ENCODE data around the gene TTC21B.
"Not testable (repeated sequence)": the region's sequence is repeated elsewhere in the genome, so short reads cannot be mapped to it uniquely, and the experiment has no call there.

TTC21B gene

GRCh38 chr2:165953655-165954606, at the start of gene TTC21B:
TSS of gene TTC21B (minus strand) at chr2:165953776. CDS start at chr2:165953705, 71 bp downstream.
- DNase-seq = peak; percentile 98

- DNase-seq = no peak
These were observed 46.8 kb upstream of the TTC21B start for GRCh38 chr2:166000401-166000800.

DNA sequence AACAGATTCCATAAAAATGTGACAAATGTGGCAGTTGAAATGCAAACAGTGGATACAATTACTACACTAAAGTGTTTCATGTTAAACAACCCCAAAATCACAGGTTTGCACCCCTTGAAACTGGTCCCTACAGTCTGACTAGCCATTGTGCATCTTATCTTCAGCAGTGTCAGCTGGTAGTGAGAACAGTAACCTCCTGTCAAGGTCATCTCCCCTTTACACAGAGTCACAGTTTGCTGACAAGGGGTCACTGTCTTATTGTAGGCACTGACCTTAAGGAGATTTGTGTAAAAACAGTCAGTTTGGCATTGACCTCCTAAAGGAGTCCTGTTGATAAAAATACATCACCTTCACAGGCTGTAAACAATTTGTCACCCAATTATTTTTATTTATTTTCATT, 37.3 kb upstream of the TTC21B start:
- no peak for DNase-seq

DNA sequence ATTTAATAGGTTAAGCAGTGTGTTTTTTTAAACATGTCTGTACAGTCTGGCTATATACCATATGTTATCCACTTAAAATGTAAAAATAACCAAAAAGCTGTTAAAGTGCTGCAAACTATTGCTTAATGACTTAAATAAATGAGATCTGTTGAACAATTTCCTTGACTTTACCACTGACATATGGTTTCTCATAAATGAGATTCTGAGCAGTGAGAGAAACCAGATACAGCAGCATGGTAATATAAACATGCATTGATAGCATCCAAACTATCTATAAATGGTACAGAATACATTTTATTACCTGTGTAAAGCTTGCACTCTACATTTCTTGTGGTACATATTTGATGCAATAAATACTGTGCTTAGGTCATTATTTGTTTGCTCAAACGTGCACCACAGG, 36.3 kb upstream of the TTC21B start:
- DNase-seq = peak; percentile 20

DNA sequence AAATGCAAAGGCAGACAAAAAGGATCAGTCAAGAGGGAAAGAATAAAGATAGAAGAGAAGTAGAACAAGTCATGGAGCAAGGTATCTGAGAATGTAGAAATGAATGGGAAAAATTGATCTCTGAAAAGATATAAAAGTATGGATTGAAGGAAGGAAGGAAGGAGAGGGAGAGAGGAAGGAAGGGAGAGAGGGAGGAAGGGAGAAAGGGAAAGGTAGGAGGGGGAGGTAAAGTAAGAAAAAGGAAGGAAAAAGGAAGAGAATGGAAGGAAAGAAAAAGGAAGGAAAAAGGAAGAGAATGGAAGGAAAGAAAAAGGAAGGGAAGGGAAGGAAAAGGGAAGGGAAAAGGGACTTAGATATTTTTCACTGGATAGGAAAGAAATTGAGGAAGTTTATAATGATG, 31.5 kb upstream of the TTC21B start:
- no peak for DNase-seq

DNA sequence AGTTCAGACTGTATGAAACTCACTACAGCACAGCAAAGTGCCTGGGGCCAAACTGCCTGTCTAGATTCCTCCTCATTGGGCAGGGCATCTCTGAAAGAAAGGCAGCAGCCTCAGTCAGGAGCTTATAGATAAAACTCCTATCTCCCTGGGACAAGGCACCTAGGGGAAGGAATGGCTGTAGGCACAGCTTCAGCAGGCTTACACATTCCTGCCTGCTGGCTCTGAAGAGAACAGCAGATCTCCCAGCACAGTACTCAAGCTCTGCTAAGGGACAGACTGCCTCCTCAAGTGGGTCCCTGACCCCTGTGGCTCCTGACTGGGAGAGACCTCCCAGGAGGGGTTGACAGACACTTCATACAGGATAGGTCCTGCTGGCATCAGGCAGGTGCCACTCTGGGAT, 18.6 kb upstream of the TTC21B start:
- DNase-seq = not testable (repeated sequence)

GRCh38 chr2:165970663-165971062, 17.1 kb upstream of the TTC21B start:
- DNase-seq = no peak

DNA sequence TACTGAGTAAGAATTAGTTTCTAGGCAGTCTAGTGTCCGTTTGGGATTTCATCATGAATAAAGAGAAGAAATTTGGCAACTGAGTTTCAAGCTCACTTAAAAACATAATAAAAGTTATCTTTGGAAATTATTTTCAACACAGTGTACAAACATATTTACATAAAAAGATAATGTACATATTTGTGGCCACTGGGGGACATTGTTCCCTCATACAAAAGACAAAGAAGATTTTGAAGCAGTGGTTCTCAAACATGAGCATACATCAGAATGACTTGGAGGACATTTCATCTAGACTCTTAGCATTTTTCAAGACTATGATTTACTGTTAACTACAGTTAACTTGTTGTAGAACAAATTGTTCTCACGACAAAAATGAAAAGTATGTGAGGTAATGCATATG, 15.7 kb upstream of the TTC21B start:
- DNase-seq = no peak

DNA sequence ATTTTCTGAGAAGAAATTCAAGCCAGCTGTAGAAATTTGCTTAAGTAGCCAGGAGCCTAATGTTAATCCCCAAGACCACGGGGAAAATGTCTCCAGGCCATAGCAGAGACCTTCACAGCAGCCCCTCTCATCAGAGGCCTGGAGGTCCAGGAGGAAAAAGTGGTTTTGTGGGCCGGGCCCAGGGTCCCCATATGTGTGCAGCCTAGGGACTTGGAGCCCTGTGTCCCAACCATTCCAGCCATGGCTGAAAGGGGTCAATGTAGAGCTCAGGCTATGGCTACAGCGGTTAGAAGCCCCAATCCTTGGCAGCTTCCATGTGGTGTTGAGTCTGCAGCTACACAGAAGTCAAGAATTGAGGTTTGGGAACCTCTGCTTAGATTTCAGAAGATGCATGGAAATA, 14.2 kb upstream of the TTC21B start:
- no peak for DNase-seq

DNA sequence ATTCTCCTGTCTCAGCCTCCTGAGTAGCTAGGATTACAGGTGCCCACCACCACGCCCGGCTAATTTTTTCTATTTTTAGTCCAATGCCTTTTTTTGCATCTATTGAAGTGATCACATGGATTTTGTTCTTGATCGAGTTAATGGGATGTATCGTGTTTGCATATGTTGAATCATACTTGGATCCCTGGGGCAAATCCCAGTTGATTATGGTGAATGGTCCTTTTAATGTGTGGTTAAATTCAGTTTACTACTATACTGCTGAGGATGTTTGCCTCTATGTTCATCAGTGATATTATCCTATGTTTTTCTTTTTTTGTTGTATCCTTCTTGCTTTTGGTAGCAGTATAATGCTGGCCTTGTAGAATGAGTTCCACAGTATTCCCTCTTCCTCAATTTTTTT, 8.2 kb upstream of the TTC21B start:
- DNase-seq = no peak

DNA sequence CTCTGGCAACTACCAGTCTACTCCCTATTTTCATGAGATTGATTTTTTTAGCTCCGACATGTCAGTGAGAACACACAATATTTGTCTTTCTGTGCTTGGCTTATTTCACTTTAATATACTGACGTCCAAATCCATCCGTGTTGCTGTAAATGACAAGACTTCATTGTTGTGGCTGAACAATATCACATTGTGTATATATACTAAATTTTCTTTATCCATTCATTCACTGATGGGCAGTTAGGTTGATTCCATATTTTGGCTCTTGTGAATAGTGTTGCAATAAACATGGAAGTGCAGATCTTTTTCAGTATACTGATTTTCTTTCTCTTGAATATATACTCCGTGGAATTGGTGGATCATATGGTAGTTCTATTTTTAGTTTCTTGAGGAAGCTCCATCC, 5.8 kb upstream of the TTC21B start:
- no peak for DNase-seq

DNA sequence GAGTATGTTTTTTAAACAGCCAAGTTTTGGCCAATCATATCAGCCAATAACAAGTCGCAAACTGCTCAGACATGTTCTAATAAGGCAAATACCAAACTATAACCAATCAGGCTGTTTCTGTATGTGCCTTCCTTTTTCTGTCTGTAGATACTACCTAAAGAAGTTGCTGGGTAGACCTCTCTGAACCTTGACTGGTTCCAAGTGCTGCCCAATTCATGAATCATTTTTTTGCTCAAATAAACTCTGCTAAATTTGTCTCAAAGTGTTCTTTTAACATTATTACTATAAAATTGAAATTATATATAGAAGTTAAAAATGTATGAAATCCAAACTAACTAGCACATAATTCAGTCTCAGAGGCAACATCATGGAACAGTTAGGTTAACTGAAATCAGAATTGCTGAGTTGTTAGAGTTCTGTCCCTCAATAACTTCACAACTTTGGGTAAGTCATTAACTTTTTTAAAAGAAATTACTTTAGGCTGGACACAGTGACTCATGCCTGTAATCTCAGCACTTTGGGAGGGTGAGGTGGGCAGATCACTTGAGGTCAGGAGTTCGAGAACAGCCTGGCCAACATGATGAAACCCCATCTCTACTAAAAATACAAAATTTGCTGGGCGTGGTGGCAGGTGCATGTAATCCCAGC, 4.9 kb upstream of the TTC21B start:
- DNase-seq = no peak

DNA sequence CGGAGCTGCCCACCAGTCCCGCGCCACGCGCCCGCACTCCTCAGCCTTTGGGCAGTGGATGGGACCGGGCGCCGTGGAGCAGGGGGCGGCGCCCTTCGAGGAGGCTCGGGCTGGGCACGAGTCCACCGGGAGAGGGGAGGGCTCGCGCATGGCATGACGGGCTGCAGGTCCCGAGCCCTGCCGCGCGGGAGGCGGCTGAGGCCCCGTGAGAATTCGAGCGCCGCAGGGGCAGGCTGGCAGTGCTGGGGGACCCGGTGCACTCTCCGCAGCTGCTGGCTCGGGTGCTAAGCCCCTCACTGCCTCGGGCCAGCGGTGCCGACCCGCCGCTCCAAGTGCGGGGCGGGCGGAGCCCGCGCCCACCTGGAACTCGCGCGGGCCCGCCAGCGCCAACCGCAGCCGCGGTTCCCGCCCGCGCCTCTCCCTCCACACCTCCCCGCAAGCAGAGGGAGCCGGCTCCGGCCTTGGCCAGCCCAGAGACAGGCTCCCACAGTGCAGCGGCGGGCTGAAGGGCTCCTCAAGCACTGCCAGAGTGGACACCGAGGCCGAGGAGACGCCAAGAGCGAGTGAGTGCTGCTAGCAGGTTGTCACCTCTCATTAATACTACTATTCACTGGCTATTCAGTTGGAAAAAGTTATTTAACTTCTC, 3.6 kb upstream of the TTC21B start:
- no peak for DNase-seq

- peak; percentile 76 for DNase-seq
These were observed 296 bp downstream of the TTC21B start for GRCh38 chr2:165953306-165953654.

- peak; percentile 22 for DNase-seq
These were observed 800 bp downstream of the TTC21B start for GRCh38 chr2:165952741-165953211.

DNA sequence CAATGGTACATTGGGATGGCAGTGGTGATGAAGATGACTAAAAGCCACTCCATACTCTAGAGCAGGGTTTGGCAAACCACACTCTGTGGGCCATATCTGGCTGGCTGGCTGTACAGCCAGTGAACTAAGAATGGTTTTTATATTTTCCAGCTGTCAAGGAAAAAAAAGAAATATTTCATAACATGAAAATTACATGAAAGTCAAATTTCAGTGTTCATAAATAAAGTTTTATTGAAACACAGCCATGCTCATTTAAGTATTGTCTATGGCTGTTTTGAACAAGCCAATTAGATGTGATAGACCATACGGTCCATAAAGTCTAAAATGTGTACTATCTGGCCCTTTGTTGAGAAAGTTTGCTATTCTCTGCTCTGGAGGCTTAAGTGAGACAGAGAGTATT, 1.5 kb downstream of the TTC21B start:
- no peak for DNase-seq

DNA sequence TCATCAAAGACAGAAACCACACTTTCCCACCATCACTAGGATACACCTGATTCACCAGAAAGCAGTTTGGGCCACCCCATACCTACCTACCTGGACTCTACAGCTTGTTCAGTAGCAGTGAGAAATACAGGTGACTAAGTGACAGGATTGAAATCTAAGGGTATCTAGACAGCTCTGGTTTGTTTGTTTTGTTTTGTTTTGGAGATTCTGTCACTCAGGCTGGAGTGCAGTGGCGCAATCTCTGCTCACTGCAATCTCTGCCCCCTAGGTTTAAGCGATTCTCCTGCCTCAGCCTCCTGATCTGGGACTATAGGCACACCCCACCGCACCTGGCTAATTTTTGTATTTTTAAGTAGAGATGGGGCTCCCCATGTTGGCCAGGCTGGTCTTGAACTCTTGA, 3.1 kb downstream of the TTC21B start:
- DNase-seq = no peak

DNA sequence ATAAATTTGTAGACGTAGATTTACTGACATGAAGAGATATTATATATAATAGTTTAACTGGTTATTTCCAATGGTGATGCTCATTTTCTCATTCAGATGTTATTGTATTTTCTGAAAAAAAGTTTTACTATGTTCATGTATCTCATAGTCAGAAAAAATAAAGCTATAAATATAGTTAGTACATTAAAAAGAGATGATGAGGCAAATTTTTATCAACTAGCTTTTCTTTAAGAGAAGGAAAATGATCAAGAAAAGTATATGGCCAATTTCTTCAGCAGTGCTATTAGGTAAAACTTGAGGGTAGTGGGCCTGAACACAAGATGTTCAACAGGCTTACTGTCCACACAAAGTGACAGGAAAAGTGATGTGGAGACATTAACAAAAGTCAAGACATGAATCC, 11.7 kb downstream of the TTC21B start:
- no peak for DNase-seq

DNA sequence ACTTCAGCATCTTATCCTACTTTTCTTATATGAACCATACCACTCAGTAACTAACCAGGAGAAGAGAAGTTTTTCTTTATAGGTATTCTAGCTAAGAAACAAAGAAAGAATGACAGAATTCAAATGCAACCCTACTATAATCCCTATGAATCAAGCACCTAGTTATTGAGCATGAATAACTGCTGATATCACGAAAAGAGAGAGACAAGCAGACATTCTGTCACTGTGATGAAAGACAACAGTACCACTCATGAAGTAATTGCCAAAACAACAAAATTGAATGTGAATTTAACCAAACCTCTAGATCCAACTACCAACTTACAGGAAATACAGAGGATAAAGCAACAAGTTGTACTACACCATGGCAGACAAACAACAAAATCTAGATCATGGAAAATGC, 15.3 kb downstream of the TTC21B start:
- no peak for DNase-seq

- no peak for DNase-seq
These were observed 20.2 kb downstream of the TTC21B start for GRCh38 chr2:165933211-165933910.

DNA sequence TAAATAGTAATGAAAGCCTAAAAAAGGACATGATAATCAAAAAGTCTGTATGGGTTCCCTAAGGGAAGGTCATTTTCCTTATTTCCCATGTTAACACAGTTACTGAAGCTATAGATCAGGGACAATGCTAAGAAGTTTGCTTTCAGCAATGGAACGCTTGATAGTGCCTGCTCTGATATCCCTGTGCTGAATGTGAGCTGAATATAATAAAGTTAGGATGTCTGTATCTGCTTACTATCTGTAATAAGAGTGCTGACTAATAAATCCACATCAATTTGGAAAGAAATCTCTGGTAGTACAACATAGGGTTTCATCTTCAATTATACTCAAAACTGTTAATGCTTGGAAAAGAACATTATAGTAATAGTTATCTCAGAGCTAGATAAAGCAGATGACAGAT, 25.8 kb downstream of the TTC21B start:
- DNase-seq = no peak

- DNase-seq = no peak
These were observed 26.2 kb downstream of the TTC21B start for GRCh38 chr2:165927353-165927752.

DNA sequence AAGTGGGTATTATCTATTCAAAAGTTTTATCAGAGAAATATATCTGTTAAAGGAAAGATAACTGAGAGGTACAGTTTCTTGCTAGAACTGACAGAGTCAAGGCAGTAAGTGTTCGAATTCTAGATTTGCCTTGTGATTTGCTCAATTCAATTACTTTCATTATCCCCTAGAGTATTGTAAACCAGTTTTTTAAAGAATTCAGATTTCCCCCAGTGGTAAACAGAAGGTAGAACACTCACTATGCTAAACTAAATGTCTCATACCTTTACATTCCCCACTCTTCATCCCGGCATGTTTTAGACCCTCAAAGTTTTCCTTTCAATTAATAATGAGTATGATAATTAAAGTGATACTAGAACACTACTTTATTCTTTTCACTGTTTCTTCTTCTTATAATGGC, 28.6 kb downstream of the TTC21B start:
- DNase-seq = no peak

Measured in NCI-H526 treated with DMSO at 0.1 percent for 48 hours (cell line).